GM19043 (cell line): ENCODE measurements around the gene SSTR3.
"Not testable (repeated sequence)": the region's sequence is repeated elsewhere in the genome, so short reads cannot be mapped to it uniquely, and the experiment has no call there.

Experiments used
- ATAC-seq: cut with Tn5 transposase; IDR thresholded peaks from one replicate; pipeline ENCODE4 v1.9.1; 2021; ENCODE audit warnings: low read depth; ENCODE audit not compliant: unreplicated experiment

The SSTR3 gene

DNA sequence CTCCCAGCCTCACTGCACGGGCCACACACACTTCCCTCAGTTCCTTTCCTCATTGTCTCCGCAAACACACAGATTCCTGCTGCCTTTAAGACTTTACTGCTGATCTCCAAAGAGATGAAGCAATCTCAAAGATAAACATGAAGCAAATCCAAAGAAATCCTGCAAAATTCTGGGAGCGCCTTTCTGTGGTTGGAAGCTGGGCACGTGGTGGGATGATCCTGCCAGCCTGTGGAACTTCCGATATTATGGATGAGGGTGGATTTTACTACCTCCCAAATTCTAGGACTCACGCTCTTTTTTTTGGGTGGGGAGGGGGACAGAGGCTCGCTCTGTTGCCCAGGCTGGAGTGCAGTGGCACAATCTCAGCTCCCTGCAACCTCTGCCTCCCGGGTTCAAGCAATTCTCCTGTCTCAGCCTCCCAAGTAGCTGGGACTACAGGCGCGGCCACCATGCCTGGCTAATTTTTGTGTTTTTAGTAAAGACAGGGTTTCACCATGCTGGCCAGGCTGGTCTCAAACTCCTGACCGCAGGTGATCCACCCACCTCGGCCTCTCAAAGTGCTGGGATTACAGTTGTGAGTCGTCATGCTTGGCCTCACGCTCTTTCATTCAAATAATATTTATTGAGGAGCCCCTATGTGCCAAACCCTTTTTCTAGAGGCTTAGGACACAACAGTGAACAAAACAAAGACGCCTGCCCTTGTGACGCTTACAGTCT, 41.4 kb downstream of the SSTR3 start:
- not testable (repeated sequence) for ATAC-seq

DNA sequence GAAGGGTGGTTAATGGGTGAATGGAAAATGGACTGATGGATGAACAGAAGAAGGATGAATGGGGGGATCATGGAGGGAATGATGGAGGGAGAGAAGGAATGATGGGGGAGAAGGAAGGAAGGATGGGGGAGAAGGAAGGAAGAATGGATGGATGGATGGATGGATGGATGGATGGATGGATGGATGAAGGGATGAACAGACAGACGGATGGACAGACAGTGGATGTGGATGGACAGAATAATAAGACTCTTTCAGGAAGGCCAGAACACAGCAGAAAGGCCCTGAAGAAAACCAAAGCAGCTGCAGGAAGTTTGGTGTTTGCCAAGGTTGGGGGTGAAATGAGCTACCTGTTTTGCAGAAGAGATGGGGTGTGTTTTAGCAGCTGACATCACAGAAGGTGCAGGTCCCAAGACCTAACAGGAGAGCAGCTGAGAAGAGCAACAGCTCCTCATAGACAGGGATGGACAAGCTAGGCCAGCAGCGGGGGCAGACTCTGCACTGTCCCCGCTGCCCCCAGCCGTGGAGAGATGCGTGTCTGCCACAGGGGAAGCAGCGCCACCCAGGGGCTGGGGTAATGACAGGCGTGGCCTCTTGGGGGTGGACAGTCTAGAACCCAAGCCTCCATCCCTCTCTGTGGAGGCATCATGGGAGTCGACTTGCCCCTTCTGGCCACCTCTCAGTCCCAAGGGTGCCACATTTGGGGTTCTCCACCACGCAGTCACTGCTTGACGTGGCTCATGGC, 42.2 kb downstream of the SSTR3 start:
- no peak for ATAC-seq

DNA sequence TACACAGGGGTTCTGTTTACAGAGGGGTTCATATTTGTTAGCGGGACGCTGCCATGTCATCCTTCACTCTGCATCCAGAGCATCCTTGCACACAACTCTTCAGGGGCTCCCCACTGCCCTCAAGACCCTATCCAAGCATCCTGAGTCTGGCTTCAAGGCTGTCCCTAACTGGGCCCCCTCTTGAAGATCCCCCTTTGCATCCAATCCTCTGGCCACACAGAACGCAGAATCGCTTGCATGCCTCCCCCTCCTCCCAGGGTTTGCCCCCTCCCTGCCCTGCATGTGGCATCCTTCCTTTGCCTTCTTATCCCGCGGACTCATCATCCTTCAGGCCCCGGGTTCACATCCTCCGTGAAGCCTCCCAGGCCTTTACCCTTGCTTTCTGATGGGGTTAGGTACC, 42.9 kb downstream of the SSTR3 start:
- ATAC-seq: no peak

DNA sequence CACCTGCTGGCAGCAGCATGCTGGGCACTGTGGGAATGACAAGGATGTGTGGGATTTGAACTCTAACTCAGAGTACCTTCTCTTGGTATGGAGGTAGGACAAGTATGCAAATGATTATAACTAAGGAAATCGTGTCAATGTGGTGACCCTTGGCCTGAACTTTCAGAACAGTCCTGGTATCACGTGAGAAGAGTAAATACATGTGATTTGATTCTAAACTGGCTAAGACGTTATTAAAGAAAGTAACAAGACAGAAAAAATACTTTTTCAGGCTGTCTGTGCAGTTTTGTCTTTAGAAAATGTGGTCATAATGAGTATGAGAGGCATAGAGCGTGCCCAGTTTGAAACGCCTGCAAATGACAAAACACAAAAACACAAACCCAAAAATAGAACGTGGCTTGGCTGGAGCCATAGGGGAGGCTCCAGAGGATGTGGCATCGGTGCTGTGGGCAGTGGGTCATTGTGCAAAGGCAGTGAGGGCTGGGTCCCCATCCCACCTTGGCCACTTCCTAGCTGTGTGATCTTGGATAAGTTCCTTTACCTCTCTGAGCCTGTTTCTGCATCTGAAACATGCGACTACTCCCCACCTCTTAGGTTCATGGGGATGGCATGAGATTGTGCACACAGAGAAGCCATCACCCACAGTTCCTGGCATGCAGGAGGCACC, 44.2 kb downstream of the SSTR3 start:
- ATAC-seq: no peak

DNA sequence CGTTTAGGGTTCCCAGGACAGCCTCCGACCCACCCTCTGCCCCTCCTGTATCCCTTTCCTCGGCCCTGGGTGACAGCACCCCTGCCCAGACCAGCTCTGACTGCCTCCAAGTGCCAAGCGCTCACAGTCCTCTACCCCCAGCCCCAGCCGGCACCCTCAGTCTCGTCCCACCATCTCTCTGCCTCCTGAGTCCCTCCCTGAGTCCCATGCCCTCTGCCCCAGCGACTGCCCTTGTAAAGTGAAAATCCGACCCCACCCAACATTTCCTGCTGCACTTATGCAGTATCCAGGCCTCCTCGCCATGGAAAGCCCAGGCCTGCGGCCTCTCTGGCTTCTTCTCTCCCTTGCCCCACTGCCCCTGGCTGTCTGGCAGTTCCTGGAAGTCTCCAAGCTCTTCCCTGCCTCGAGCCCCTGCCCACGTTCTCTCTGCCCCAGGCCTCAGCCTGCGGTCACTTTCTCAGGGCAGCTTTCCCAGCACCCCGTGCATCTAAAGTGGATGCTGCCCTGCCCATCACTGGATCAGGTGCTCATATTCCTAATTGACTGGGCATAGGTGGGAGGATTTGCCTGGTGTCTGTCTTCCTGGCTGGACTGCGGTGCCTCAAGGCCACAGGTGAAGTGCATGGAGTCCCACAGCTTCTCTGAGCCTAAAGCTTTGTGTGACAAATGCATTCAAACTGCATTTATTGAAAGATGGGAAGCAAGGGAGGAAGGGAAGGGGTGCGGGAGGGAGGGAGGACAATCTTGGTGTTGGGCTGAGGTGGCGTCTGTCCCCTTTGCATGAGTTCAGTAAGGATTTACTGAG, 44.9 kb downstream of the SSTR3 start:
- ATAC-seq: no peak

DNA sequence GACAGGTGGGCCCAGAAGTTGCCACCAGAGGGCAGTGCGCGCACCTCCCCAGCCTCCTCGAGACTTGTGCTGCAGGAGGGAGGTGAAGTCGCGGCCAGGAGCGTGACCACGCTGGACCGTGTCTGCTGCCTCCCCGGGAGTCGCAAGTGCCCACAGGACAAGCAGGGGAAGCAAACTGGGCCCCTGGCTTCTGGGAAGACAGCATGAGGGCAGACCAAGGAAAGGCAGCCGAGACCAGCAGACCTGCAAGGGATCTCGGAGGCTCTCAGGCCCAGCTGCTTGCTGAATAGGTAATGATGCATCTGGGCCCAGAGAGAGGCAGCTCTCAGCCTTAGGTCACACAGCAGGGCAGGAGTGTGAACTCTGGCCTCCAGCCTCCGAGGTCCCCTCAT, 45.6 kb downstream of the SSTR3 start:
- no peak for ATAC-seq

DNA sequence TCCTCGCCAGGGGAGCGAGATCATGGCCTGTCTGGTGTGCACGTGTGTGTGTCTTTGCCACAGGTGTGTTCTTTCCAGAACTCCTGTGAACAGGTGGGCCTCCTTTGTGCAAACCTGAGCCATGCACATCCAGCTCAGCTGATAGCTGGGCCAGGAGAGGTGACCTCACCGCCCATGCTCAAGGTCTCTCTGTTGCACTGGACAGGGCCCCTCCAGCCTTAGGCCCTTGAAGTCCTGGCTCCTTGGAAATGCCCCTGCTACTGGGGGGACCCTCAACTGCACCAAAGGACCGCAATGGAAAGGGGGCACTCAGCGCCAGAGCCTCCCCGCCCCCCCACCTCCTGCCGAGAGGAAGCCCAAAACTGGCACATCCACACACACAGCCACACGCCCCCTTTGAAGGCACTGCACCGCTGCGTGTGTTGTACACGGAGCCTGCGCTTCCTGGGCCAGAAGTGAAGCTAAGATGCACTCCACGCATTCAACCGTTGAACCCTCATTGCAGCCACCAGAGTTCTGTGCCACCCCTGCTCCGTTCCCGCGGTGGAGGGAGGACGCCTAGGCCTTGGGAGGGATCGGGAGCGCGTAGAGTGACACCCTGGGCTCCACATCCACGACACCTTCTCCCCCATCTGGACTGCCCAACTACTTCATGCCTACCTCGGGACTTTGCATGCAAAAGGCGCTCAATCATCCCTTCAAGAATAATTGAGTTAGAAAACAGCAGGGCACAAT, 46.2 kb downstream of the SSTR3 start:
- no peak for ATAC-seq

DNA sequence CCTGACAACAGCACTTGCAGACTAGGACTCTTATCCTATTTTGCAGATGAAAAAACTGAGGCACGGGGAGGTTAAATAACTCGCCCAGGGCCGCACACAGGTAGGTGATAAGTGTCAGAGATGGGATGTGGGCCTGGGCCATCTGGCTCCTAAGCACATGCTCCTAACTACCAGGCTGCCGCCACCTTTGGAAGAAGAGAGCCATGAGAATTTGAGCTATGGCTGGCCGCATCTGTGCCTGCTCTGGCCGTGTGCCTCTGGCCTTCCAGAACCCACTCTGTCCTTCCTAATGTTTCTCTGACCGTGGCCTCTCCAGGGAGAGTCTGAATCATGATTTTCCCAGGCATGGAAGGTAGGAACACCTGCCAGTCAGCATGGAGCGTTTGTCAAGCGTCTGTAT, 47.2 kb downstream of the SSTR3 start:
- ATAC-seq: no peak

DNA sequence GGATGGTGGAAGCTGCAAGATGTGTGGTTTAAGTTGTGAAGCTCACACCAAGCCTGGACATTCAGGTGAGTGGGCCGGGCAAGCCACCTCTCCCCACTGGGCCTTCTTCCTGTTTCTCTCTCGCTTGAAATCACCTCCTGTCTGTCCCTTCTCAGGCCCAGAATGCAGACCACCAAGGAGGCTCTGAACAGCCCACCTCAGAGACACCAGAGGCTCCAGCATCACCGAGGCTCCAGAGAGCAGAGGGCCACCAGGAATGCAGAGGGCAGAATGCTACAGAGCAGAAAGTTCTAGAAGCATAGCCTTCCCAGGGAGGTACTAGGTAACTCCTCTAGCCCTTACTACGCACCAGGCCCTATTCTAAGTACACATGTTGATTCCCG, 47.8 kb downstream of the SSTR3 start:
- no peak for ATAC-seq

DNA sequence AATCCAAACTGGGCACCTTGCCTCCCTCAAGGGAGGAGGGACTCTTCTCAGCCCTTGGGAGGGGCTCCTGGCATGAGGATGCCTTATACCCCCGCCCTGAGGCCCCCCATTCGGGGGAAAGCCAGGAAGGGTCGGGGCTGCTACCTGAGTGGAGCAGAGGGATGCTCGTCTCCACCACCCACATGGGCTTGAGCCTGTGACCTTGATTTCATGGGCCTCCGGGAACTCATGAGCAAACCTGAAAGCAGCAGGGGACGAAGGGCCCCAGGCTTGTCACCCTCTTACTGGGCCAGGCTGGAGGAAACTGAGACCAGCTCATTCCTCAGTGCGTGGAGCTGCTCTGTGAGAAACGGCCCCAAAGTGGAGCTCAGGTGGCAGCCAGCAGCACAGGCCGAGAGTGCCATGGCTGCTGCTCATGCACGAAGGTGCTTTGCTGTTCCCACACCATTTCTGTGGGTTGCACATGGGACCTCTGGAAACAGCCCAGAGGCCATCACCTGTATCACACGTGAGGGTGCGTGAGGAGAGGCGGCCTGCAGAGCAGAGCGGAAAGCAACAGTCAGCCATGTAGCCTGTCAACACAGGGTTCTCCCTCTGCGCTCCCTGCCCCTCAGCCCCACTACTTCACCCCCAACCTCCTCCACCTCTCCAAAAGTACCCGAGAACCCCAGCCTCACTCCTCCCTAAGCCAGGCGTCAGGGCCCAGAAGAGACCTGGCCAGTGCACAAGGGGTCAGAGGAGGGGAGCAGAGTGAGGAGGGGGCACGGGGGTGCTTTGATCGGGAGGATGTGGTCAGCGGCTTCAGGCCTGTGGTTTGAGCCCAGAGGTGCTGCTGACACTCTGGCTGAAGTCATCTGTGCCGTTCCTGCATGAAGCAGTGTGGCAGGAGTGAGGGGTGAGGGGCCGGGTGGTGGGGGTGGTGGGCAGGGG, 48.4 kb downstream of the SSTR3 start:
- no peak for ATAC-seq

DNA sequence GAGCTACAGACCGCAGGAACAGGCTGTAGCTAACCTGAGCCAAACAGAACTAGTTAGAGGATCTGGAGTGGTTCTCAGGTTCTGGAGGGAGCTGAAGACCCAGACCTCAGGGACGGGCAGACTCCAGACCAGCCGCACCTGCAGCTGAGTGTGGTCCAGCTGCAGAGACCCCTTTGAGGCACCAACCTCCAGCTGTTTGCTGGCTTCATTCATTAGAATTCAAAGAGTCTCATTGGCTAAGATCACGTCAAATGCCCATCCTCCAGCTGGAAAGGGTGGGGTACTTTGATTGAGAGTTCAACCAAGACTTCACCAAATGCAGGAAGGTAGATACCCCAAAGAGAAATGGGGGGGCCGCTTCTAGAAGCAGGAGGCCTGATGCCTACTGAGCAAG, 49.2 kb downstream of the SSTR3 start:
- no peak for ATAC-seq

DNA sequence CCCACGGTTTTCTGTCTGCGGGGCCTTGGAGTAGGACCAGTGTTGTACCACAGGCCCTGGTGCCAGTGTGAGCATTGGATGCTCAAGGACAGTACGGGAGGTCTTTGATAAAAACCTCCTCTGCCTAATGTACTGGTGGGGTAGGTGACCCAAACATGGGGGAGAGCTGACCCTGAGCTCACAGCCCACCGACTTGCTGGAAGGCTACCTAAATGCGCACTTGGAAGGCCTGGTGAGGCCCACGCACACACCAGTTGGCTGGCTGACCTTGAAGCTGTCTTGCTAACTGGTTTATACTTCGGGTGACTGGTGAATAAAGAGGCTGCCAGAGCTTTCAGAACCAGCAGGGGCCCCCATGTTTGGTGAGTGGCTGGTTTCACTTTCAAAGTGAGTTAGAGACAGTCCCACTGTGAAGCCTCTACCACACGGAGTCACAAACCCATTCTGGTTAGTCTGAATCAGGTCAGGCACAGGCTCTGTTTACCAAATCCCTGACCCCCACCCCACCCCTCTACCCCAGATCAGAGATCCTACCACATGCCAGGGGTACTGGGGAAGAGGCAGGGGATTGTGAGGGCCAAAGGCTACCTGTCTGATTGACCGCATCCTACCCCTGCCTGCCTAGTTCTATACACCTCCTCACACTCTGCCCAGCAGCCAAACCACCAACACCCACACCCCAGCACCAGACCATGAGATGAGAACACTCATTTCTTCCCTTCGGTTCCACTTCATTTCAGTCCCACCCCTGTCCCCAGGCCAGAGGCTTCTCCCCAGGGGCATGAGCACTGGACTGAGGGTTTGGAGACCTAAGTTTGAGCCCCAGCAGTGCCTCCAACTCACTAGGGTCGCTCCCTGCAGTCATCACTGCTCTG, 49.8 kb downstream of the SSTR3 start:
- ATAC-seq: peak; percentile 59

DNA sequence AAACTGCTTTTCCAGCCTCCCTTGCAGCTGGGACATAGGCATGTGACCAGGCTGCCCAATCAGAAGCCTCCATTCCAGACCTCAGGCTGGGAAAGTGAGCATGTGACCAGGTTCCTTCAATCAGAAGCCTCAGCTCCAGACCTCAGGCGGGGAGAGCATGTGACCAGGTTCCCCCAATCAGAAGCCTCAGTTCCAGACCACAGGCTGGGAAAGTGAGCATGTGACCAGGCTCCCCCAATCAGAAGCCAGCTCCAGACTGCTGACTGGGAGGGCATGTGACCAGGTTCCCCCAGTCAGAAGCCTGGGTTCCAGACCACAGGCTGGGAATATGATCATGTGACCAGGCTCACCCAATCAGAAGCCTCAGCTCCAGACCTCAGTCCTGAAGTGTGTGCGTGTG, 50.8 kb downstream of the SSTR3 start:
- ATAC-seq: no peak

DNA sequence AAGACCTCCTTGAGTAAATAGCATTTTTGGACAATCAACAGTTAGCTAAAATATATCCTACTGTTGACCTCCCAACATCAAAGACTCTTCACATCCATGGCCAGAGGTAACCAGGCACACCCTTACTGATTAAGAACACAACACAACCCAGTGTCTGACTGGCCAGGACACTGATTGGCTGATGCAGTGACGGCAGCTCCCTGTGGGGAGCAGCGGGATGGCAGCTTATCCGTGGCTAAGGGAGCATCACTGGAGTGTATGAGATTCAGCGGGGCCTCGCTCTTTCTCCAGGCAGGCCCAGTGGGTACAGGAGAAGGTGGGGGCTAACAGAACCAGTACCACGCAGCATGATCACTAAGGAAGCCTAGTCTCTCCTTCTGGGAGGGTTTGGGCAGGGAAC, 52.2 kb downstream of the SSTR3 start:
- ATAC-seq: no peak

DNA sequence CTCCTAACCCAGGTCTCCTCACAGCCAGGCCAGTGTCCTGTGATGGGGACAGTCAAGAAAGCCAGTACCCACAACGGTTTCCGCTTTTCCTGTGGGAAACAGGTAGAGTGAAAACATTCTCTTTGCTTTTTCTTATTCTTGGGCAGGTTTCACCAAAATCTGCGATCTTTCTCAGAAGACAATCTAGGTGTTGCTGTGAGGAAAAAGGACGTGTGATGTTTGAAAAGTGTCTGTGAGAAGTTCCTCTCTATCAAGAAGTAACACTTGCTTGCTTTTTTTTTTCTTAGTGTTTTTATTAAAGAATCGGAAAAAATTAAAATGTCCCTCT, 53.4 kb downstream of the SSTR3 start:
- no peak for ATAC-seq

DNA sequence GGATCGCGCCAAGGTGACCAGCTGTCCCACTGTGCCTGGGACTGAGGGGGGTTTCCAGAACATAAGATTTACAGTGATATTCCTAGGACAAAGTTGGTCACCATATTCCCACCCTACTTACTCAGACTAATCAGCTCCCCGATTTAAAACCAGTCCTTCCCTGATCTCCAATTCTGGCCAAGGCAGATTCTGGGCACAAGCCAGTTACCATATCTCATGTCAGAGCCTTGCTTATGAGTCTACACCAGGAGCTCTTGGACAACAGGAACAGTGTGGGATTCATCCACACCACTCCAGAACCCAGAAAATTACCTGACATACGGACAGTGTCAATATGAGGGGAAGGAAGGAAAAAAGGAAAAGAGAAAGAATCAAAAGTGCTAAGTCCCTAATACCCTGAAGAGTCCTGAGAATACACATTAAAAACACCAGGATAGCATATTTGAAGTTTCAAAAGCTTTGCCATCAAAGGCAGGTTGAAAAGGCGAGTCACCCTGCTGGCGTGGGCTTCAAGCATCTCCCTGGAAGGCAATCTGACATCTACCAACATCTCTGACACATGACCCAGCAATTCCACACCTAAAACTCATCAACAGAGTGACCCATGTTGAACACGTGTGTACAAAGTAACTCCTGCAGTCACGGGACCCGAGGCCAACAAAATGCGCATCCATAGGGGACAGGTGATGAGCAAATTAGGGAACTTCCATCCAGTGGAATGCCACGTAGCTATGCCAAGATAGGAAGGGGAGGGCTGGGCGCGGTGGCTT, 54.6 kb downstream of the SSTR3 start:
- no peak for ATAC-seq

DNA sequence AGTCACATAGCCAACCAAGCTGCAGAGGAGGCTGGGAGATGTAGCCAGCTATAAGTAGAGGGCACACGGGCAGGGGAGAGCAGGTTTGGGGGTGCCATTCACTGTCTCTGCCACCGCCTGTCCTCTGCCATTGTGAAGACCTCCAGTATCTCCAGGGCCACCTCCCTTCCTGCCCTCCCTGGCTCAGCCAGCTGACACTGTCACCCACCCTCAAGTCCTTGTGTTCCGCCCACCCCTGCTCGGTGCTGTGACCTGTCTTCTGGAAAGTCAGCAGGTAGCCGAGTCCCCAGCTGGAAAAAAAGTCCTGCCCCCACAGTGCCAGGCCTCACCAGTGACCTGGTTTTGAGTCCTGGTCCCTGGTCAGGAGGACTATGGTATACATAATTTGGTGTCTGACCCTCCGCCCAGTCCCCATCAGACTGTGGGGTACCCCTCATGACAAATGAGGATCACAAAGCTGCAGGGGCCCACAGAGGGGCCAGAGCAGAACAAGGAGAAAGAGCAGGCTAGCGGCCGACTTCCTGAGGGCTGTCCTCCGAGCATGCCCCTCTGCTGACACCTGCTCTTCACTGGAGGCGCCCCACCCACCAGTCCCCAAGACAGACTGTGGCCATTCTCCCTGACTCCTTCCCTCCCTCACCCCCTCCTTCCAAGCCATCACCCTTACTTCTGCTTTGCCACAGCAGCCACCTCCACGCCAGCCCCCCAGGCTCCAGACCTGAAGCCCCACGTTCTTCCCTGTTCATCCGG, 55.4 kb downstream of the SSTR3 start:
- ATAC-seq: no peak
